K562 (cell line): ENCODE measurements around the gene CRADD.

Experiments
- ELF1 ChIP-seq: fragments of 200-800 bp; sonication (Bioruptor generic); IDR thresholded peaks from 2 replicates; pipeline ENCODE4 v1.6.1; 2016; ENCODE audit warnings: missing genetic modification characterization, missing compliant biosample characterization
- FOXP1 ChIP-seq: sonication (generic); formaldehyde crosslinking; IDR thresholded peaks from 2 replicates; pipeline ENCODE4 v1.8.0; 2022; ENCODE audit warnings: mild to moderate bottlenecking, missing genetic modification reagents
- JUND ChIP-seq, 2 experiments: IDR thresholded peaks; 2 replicates in 1 of 2; 3 replicates in 1 of 2; pipeline ENCODE4 v1.6.1; 2011; ENCODE audit warnings: borderline replicate concordance in 2 of 2, low read depth in 2 of 2, low read length in 2 of 2, improper control_type of control experiment in 1 of 2, missing biosample characterization in 1 of 2, missing genetic modification characterization in 1 of 2, missing genetic modification reagents in 1 of 2
- KLF13 ChIP-seq: fragments of 450-650 bp; IDR thresholded peaks from 2 replicates; pipeline ENCODE4 v1.6.1; 2016; ENCODE audit warnings: missing genetic modification characterization, low read depth, mild to moderate bottlenecking, missing compliant biosample characterization, moderate library complexity, borderline replicate concordance
- MAFG ChIP-seq: fragments of 450-650 bp; conservative IDR thresholded peaks from 2 replicates; pipeline ENCODE4 v1.6.1; 2016; ENCODE audit warnings: missing genetic modification characterization, missing compliant biosample characterization
- NFIX ChIP-seq: fragments of 250-450 bp; sonication (Bioruptor Pico); IDR thresholded peaks from 2 replicates; pipeline ENCODE4 v1.4.0; 2020; ENCODE audit warnings: low read depth, mild to moderate bottlenecking, moderate library complexity
- NFYB ChIP-seq: IDR thresholded peaks from 2 replicates; pipeline ENCODE4 v1.6.1; 2011; ENCODE audit warnings: mild to moderate bottlenecking, moderate library complexity; ENCODE audit not compliant: insufficient read length; ENCODE audit errors: extremely low read depth
- RNF2 ChIP-seq: sonication (generic); IDR thresholded peaks from 2 replicates; pipeline ENCODE4 v1.6.1; 2016
- TBL1XR1 ChIP-seq, 2 experiments: IDR thresholded peaks; 2 replicates each; pipeline ENCODE4 v1.6.1; 2012; ENCODE audit warnings: improper control_type of control experiment in 2 of 2, low read length in 2 of 2, mild to moderate bottlenecking in 1 of 2
- TF ChIP-seq, protein P1 (sequence below), 2 experiments: IDR thresholded peaks; 2 replicates each; pipeline ENCODE4 v1.6.1; 2011; ENCODE audit warnings: borderline replicate concordance in 1 of 2, control low read depth in 1 of 2, low read depth in 1 of 2, low read length in 1 of 2, mild to moderate bottlenecking in 1 of 2, mixed read lengths in 1 of 2, moderate library complexity in 1 of 2; ENCODE audit not compliant: insufficient read depth in 1 of 2, insufficient read length in 1 of 2, poor library complexity in 1 of 2, severe bottlenecking in 1 of 2; ENCODE audit errors: extremely low read depth in 1 of 2
- TF ChIP-seq, protein P2 (sequence below), 3 experiments: IDR thresholded peaks in 2 of 3; conservative IDR thresholded peaks in 1 of 3; 2 replicates each; pipeline ENCODE4 v1.5.1; 2011 to 2012; ENCODE audit warnings: low read length in 3 of 3, mild to moderate bottlenecking in 3 of 3, control low read depth in 2 of 3, improper control_type of control experiment in 1 of 3, inconsistent platforms in 1 of 3, low read depth in 1 of 3, mixed read lengths in 1 of 3, moderate library complexity in 1 of 3; ENCODE audit not compliant: insufficient read depth in 2 of 3

DNA sequence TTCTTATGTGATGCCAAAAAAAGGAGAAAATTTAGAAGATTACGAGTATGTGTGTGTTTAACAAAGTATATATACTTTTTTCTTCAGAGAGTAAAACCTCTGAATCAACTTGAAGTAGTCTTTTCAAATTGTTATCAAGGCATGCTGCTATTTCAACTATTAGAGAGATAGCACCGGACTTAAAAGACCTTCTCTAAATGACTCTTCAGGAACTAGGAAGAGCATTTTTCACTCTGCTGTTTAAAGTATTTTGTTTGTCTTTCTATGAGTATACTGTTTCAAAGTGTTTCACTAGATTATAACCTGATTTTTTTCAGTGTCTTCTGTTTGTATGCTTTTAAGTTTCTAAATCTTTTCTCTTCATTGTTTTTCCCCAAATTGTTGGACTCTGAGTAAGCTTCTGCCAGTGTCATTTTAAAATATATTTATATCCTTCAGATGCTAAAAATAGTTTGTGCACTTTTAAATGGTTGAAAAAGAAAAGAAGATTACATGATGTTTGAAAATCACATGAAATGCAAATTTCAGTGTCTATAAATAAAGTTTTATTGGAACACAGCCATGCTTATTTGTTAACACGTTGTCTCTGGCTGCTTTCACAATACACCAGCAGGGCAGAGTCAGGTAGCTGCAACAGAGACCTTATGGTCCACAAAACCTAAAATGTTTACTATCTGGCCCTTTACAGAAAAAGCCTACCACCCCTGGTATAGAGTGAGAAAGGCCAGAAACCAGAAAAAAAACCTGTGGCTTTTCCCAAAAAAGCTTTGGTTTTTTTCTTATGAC, 21.3 kb downstream of the CRADD start:
- no peak for TF ChIP-seq TBL1XR1 (IDR thresholded peaks at IDR 0.05; ENCODE audit: low read length in 2 of 2)
- TF ChIP-seq, protein P1, sequence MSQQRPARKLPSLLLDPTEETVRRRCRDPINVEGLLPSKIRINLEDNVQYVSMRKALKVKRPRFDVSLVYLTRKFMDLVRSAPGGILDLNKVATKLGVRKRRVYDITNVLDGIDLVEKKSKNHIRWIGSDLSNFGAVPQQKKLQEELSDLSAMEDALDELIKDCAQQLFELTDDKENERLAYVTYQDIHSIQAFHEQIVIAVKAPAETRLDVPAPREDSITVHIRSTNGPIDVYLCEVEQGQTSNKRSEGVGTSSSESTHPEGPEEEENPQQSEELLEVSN (IDR thresholded peaks at IDR 0.05; ENCODE audit: borderline replicate concordance in 1 of 2, extremely low read depth in 1 of 2, insufficient read depth in 1 of 2, insufficient read length in 1 of 2, low read depth in 1 of 2, low read length in 1 of 2, poor library complexity in 1 of 2, severe bottlenecking in 1 of 2): no peak
- no peak for TF ChIP-seq NFYB
- TF ChIP-seq KLF13 (tag): no peak
- no peak for TF ChIP-seq RNF2
- TF ChIP-seq JUND (IDR thresholded peaks at IDR 0.05; ENCODE audit: borderline replicate concordance, low read depth, low read length): no peak
- TF ChIP-seq JUND (tag; IDR thresholded peaks at IDR 0.05; ENCODE audit: borderline replicate concordance, low read depth, low read length): no peak
- TF ChIP-seq, protein P2, sequence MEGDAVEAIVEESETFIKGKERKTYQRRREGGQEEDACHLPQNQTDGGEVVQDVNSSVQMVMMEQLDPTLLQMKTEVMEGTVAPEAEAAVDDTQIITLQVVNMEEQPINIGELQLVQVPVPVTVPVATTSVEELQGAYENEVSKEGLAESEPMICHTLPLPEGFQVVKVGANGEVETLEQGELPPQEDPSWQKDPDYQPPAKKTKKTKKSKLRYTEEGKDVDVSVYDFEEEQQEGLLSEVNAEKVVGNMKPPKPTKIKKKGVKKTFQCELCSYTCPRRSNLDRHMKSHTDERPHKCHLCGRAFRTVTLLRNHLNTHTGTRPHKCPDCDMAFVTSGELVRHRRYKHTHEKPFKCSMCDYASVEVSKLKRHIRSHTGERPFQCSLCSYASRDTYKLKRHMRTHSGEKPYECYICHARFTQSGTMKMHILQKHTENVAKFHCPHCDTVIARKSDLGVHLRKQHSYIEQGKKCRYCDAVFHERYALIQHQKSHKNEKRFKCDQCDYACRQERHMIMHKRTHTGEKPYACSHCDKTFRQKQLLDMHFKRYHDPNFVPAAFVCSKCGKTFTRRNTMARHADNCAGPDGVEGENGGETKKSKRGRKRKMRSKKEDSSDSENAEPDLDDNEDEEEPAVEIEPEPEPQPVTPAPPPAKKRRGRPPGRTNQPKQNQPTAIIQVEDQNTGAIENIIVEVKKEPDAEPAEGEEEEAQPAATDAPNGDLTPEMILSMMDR (IDR thresholded peaks at IDR 0.05 in 2 of 3, conservative IDR thresholded peaks at IDR 0.05 in 1 of 3; ENCODE audit: insufficient read depth in 2 of 3, low read depth in 1 of 3, low read length in 3 of 3): no peak
- TF ChIP-seq ELF1 (tag): no peak
- TF ChIP-seq FOXP1 (CRISPR knock-in tag): no peak
- no peak; the same call in 1 of the 2 replicates for TF ChIP-seq MAFG (tag)
- TF ChIP-seq NFIX (CRISPR knock-in tag): no peak
